Measurements from ENCODE around the gene MBD5.

- no peak for TF ChIP-seq CTCF (IDR thresholded peaks at IDR 0.05; ENCODE audit: borderline replicate concordance, extremely low read depth, low read length, poor library complexity, severe bottlenecking)
- TF ChIP-seq EZH2 (IDR thresholded peaks at IDR 0.05; ENCODE audit: borderline replicate concordance, low read depth, low read length, severe bottlenecking): no peak
Observed at GRCh38 chr2:148136441-148136840, 115.5 kb downstream of the MBD5 start.
